G401 (cell line): ENCODE results near the gene FOXN3. TPM values are rescaled to one million over a fixed set of nuclear protein-coding genes. Genes with fewer than 3 reads are reported as not detected.
A peak's percentile ranks its signal among the peaks of the same experiment; 100 is the strongest.
"Not testable (repeated sequence)": the region's sequence is repeated elsewhere in the genome, so short reads cannot be mapped to it uniquely, and the experiment has no call there.

Experiments
- DNase-seq: peaks from one replicate; pipeline ENCODE4 v3.0.0-alpha.2; 2015; ENCODE audit warnings: low spot score
- in situ Hi-C: cut with HindIII; loops from 2 replicates; pipeline ENCODE4 v1.10.0; 2016; ENCODE audit warnings: low sequenced_read_pairs, mixed read lengths
- total RNA-seq: library from RNA; depleted of rRNA; stranded (reverse); fragments of >200 nt; shearing (Covaris generic); gene quantifications from 2 replicates; pipeline ENCODE4 v1.2.3, GENCODE V29; 2014

FOXN3 gene
- total RNA-seq, 1 experiment from 2014 or later: 7.6 TPM

DNA sequence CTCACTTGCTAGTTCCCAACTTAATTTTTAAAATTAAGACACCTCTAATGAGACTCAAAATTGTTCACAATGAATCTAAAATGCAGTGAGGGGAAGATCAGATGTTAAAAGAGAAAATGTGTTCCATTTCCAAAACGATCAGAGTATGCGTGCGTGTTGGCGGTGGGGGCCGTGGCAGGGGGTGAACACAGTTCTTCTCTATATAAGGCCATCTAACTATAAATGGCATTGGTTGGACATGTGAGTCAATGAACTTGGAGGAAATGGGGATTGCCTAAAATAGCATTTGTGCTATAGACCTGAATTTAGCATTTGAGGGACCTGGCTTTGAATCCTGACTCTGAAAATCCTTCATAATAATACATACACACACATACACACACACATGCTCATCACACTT, 149.4 kb downstream of the FOXN3 start:
- in situ Hi-C loops: no loop called here
- DNase-seq: no peak

DNA sequence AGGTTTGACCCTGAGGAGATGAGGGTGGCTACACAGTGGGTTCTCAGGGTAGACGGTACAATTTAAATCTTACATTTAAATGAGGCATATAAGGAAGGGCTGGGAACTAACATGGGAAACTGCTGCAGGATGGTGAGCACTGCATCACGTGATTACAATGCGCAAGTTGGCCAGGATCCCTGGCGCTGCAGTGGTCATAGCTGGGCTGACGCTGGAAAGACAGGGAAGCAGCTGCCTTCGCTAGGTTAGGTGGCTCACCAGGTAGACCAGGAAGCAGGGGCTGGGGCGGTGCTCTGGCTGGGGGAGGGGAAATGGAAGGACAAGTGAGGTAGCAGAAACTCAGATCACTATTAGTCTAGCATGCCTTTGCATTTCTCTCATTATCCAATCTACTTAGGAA, 149.9 kb downstream of the FOXN3 start:
- DNase-seq: no peak

DNA sequence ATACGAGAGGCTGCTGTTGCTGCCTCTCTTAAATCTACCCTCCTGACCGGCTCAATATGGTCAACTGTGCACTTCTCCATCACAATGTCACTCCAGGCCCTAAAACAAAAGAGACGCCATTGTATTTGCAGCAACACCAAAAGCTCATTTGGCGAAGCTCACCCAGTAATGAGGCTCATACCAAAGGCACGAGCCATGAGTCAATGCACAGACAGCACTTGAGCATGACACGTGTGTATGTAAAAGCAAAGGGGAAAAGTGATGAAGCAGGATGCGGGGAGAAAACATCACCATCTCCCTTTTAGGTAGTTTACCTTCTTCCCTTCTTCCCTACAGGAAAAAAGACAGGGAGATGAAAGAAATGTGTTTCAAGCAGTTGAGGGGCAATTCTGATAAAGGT, 150.3 kb downstream of the FOXN3 start:
- no peak for DNase-seq
- in situ Hi-C loops: no loop called here

More for the DNA sequence above, 149.9 kb downstream of the FOXN3 start:
- in situ Hi-C loops: no loop called here

DNA sequence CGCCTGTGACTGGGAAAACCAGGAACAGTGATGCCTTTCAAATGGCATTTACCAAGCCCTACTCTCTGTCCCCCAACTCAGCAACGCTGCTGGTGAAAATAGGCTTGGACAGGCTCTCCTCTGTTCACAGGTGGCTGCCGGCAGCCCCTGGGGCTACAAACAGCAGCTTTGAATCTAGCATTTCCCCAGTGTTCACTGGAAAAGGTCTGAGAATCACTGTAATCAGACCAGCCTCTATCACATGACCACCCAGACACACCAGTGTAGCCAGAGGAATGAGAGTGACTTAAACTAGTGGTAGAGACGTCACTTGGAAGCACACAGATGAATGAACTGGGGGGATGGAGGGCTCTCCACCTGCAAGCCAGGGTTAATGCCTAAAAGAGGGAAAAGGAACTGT, 151.8 kb downstream of the FOXN3 start:
- in situ Hi-C loops: no loop called here
- no peak for DNase-seq

DNA sequence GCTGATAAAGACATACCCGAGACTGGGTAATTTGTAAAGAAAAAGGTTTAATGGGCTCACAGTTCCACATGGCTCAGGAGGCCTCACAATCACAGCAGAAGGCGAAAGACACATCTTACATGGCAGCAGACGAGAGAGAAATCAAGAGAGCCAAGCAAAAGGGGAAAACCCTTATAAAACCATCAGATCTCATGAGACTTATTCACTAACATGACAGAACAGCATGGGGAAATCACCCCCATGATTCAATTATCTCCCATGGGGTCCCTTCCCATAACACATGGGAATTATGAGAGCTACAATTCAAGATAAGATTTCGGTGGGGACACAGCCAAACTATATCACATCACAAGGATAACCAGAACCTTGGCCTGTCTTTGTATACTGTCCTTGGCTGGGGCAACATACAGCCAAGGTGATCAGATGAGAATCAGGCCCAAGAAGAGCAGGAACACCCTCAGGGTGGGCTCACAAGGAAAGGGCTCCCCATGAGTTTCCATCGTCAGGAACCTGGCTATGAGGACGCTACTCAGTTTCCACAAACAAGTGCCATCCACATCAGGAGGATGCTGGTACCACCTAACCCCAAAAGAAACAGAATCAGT, 152.7 kb downstream of the FOXN3 start:
- no peak for DNase-seq
- in situ Hi-C loops: no loop called here

DNA sequence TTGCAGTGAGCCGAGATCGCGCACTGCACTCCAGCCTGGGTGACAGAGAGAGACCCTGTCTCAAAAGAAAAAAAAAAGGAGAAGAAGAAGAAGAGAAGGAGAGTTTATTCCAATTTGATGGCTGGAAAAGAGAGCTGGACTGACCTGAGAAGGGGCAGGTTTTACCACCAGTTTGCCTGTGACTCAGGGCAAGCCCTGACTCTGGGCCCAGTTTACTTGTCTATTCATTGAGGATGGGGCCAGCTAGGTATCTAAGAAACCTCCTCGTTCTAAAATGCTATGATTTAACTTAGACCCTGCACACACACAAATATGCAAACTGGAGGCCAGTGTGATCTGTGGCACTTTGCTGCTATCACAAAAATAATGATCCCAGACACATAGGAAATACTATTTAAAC, 155.0 kb downstream of the FOXN3 start:
- DNase-seq: peak; percentile 53
- in situ Hi-C loops: no loop called here

DNA sequence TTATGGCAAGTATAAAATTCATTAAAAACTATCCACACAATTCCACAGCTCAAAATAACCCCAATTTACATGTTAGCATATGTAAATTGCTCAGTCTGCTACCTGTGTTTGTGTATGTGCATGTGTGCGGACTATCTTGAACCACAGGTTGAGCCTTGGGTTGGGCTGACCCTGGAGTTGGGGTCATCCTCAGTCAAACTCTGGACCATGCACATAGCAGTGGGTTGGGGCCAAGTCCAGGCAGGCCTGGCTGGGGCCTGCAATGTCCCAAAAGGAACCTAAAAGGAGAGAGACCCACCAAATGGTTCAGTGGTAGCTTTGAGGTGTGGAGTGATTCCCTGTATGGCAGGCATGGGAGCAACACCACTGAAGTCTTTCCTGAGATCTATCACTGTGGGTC, 156.1 kb downstream of the FOXN3 start:
- in situ Hi-C loops: no loop called here
- DNase-seq: peak; percentile 30

DNA sequence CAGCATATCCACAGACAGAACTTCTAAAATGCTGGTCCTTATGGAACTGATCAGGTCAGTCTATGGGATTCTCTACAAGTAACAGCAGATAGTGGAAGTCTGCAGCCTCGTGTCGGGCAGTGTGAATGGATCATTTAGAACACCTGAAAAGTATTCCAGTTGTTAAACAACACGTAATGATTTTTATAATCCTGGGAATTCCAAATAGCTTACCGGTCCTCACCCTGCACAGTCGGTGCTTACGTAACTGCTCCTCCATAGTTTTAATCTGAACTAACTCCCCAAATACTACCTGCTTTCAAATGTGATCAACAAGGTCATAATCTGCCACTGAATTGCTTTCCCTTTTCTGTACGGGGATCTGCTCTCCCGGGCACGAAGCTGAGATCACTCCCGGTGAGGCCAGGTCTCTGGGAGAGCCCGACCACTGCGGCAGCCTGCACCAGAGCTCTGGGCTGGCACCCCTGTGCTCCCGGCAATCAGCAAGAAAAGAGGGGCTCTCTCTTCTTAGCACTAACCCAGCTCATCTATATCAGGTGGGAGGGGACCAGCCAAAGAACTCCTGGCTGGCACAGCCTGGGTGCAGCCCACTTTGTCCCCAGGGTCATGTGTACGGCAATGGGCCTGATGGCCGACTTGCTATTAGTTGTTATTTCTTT, 157.0 kb downstream of the FOXN3 start:
- in situ Hi-C loops: no loop called here
- DNase-seq: peak; percentile 51

DNA sequence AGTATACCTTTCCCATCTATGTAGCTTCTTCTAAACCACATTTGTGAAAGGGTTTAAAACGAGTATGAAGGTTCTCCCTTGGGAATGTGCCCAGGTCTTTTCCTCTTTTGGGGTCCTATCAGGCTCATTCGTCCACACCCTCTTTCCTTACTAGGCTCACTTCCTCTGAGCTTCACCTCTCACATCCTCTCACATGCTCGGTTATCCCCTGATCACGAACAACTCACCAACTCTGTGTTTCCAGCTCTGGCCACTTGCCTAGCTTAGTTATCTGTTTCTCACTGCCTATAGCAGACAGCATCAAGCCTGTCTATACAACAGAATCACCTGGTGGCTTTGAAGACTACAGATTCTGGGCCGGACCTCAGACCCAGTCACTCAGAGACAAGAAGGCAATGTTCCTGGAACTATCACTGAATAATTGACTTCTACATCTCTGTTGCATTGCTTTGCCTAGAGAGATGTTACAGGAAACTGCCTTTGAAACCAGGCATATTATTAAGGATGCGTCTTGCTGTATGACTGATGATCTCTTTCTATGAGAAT, 158.2 kb downstream of the FOXN3 start:
- in situ Hi-C loops: no loop called here
- DNase-seq: peak; percentile 32

DNA sequence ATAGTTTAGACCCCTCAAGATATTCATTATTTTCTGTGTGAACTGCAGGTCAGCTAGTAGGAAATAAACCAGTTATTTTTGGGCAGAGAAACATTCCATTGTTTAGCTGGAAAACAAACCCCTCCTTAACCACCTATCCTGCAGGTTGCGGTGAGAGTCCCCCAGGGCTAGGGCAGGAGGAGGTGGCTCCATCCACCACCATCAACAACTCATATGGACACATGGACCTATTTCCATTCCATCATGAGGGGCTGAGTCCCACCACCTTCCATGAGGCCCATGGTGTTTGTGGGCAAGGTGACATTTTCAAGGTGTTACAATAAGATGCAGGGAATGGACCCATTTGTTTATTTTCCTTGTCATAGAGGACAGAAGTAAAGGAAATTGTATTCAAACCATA, 160.1 kb downstream of the FOXN3 start:
- no peak for DNase-seq
- in situ Hi-C loops: no loop called here

DNA sequence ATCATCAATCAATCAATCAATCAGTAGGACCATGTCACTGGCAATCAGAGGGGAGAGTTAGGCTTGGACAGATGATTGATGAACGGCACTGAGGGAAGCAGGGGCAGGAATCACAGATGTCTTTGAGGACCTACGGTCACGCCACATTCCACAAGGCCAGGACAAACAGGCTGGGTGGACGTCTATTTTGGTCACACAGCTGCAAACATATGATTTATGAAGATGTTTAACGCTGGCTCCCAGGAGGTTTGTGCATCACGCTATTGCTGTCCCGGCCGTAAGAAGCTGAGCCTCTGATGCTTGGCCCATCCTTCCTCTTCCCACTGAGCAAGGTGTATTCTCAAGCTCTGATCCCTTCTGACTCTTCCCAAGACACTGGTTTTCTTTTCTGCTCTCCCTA, 160.8 kb downstream of the FOXN3 start:
- DNase-seq: peak; percentile 40
- in situ Hi-C loops: no loop called here

DNA sequence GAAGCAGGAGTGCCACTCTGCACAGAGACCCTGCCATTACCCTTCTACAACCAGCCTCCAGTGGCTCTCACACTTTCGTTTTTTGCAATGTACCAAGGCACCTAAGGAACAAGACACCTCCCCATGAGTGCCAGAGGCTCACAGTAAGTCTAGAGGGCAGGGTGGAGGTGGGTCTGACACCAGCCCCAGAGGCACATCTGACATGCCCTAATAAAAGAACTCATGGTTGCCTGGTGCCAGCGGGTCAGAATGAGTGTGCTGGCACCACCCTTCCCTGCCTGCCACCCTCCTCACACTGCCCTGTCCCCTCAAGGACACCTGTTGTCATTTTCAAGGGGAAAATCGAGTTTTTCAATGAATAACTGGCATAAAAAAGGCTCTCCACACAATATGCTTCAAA, 161.2 kb downstream of the FOXN3 start:
- no peak for DNase-seq
- in situ Hi-C loops: no loop called here

DNA sequence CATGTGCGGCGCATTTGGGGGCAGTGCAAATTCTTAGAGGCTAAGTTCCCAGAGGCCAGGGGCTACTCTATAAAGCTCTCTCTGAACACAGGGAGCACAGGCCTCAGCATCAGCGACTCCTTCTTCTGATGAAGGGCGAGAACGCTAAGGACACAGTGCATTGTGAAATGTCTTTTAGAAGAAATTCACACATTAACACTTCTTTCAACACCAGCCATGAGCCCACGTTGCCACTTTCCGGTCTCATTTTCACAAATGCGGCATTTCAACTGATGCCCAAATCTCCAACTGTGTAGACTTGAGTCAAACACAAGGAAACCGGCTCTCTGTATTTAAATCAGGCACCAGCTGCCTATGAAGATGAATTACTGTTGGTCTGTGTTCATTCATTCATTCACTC, 162.0 kb downstream of the FOXN3 start:
- peak; percentile 35 for DNase-seq
- in situ Hi-C loops: no loop called here

DNA sequence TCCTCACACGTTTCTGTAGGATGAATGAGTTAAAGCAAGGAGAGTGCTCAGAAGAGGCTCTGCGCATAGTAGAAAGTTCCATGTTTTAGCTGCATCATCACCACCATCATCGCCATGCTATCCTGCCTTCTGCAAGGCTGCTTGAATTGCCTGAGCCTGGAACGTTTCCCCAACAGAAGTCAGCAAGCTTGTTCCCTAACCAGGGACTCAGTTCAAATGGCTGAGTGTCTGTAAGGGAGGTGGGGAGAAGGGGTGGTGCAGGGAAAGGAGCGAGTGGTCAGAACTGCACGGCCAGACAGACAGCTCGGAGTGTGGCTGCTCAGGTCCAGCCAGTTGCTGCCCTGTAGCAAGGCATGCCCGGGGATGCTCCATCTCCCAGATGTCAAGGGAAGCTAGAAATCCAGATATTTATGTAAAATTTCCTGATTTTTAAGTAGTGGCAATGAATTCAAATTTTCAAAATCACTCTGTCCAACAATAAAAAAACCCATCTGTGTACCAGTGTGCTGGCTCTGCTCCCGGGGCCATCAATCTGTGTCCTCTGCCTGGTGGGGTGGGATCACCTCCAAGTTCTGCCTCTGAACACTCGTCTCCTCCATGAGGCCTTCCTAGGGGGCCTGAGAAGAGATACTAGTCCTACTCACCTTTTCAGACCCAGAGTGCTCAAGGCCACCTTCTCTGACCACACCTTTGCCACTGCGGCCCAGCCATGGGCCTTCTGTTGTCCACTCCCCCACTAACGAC, 162.7 kb downstream of the FOXN3 start:
- DNase-seq: peak; percentile 84
- in situ Hi-C loops: no loop called here

DNA sequence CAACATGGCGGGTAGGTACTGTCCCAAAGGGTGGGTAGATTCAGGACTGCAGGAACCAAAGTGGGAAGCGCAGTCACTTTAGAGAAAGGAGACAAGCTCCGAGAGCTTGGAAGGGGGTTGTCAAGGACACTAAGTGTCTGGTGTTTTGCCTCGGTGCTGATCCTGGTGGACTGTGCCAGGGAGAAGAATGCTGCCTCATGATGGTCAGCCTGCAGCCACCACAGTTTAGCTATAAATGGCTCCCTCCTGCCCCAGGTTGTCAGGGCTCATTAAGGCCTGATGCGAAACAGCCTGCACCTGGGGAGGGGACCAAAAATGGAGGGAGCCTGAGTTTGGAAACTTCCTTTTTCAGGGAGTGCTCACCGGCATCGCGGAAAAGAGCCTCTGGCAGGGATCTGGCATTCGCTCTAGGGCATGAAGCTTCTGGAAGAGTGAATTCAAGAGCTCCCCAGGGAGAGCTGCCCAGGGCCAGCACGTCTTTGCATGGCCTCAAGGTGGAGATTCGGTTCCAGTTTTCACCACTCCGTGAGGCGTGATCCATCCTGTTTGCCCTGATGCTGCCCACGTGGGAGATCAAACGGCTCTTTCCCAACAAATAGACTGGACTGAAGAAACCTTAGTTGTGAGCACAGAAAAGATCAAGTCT, 164.0 kb downstream of the FOXN3 start:
- peak; percentile 70 for DNase-seq
- in situ Hi-C loops: no loop called here

DNA sequence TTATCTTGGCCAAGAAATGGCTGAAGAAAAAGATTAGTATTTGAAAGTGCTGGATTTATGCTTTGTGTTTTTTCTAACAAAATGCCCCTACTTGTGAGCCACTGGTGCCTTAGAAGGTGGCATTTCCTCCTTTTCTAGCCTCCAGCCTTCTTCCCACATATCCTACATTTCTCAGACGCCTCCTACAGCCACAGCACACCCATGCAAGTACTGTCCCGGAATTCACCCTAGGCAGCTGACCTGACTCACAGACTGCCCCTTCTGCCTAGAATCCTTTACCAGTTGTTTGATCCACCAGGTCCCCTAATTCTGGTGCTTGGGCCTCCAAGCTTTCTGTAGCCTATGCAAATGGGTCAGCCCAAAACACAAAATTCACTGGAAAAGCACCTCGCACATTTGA, 166.0 kb downstream of the FOXN3 start:
- in situ Hi-C loops: no loop called here
- no peak for DNase-seq

DNA sequence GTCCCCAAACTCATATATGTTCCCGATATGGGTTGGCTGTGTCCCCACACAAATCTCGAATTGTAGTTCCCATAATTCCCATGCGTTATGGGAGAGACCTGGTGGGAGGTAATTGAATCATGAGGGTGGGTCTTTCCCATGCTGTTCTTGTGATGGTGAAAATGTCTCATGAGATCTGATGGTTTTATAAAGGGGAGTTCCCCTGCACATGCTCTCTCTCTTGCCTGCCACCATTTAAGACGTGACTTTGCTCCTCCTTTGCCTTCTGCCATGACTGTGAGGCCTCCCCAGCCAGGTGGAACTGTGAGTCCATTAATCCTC, 166.4 kb downstream of the FOXN3 start:
- in situ Hi-C loops, DNase-seq: not testable (repeated sequence)

DNA sequence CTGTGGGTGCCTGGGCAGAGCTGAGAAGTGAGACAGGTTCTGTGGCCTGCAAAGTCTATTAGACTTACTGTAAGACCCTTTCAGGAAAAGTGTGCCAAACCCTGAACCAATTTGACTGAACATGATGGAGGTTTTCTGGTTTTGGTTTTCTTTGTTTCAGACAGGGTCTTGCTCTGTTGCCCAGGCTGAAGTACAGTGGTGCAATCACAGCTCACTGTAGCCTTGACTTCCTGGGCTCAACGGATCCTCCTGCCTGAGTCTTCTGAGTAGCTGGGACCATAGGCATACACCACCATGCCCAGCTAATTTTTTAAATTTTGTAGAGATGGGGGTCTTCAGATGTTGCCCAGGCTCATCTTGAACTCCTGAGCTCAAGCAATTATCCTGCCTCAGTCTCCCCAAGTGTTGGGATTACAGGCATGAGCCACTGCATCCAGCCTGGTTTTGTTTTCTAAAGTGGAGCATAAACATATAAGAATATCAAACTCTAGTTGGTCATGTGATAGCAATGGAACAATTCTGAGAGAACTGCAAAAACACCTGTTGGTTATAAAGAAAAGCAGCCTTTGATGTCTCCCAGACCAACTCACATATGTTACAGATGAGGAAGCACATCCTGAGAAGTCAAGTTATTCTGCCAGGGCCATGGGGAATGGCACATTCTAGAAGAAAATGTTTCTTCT, 166.9 kb downstream of the FOXN3 start:
- in situ Hi-C loops: no loop called here
- no peak for DNase-seq

DNA sequence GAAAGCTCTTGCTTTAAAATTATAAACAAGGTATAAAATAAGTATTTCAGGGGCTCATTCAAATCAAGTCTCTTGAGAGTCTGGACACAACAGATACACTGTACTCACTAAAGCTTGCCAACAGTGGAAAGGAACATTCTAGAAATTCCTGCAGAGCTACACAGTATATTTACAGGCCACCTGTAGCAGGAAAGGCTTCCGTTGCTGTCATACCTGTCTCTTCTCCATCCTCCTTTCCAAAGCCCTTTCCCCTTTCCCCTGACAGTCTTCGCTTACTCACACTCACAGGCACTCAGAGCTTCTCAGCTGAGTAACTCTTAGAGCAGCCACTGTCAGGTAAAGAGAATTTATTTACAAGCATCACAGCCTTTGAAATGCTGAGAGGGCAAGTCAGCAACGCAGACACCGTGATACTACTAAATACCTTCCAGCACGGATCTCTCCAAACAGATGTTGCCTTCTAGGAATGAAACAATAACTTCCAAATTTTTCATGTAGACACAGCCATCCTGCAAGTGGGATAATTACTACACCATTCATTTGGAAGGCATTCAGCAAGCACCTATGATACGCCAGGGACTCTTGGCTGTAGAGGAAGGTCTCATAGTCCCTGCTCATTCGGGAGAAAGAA, 167.9 kb downstream of the FOXN3 start:
- in situ Hi-C loops: no loop called here
- peak; percentile 56 for DNase-seq
